ENCODE data around the gene C13orf46. TPM values are rescaled to one million over a fixed set of nuclear protein-coding genes. Genes with fewer than 3 reads are reported as not detected.

The C13orf46 gene
- total RNA-seq, 2 experiments from 2014 or later, result 0.21 TPM; not detected in 1

DNA sequence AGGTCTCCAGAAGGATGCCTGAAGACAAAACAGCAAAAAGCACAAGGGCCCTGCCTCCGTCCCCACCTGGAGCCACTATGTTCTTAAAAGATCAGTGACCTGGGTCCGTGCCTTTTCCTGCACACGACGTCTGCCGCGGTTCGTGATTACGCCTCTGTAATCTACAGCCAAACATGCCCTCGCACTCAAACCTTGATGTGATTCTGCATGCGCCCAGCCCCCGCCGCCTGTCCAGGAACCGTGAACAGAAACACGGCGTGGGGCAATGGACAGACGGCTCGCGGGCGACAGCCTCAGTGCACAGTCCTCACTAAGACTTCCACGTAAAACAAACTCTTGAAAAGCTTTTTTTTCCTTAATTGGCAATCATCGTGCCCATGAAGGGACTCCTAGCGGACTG is 15.5 kb downstream of the C13orf46 start:
- no peaks in the 10 kb centered on the region for H4K20me1 ChIP-seq (ENCODE audit: insufficient read depth, low read length)
- H3K9me3 ChIP-seq (ENCODE audit: low read length), result 0 out of 2 replicates have a peak, but pooled peaks cover 5% of the 10 kb centered on the region
- no peak overlapping the region for H3K27ac ChIP-seq (ENCODE audit: low read depth, low read length, poor library complexity, severe bottlenecking)
- H2AFZ ChIP-seq (ENCODE audit: low read length), result no peak overlapping the region
- H3K79me2 ChIP-seq (ENCODE audit: insufficient read depth, low read depth, low read length), result no peaks in the 10 kb centered on the region
- TF ChIP-seq, protein P1, sequence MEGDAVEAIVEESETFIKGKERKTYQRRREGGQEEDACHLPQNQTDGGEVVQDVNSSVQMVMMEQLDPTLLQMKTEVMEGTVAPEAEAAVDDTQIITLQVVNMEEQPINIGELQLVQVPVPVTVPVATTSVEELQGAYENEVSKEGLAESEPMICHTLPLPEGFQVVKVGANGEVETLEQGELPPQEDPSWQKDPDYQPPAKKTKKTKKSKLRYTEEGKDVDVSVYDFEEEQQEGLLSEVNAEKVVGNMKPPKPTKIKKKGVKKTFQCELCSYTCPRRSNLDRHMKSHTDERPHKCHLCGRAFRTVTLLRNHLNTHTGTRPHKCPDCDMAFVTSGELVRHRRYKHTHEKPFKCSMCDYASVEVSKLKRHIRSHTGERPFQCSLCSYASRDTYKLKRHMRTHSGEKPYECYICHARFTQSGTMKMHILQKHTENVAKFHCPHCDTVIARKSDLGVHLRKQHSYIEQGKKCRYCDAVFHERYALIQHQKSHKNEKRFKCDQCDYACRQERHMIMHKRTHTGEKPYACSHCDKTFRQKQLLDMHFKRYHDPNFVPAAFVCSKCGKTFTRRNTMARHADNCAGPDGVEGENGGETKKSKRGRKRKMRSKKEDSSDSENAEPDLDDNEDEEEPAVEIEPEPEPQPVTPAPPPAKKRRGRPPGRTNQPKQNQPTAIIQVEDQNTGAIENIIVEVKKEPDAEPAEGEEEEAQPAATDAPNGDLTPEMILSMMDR (conservative IDR thresholded peaks at IDR 0.05; ENCODE audit: low read length), result no peak
- TF ChIP-seq EZH2phosphoT487 (IDR thresholded peaks at IDR 0.05; ENCODE audit: borderline replicate concordance, low read depth, low read length), result no peak
- no peaks in the 10 kb centered on the region for H3K36me3 ChIP-seq (ENCODE audit: insufficient read depth, low read length)
- no peak overlapping the region for H3K4me3 ChIP-seq (ENCODE audit: low read depth, low read length, poor library complexity, severe bottlenecking)
- H3K4me1 ChIP-seq (ENCODE audit: insufficient read depth, low read length, poor library complexity, severe bottlenecking), result no peaks in the 10 kb centered on the region
- ChIA-PET CTCF (ENCODE audit: unreplicated experiment) (no interaction called here), POLR2A (no interaction called here)
- DNase-seq (ENCODE audit: low spot score), result no peak
- H3K4me2 ChIP-seq (ENCODE audit: low read length), result no peak overlapping the region
- BruUV-seq (replicated peaks), result no TSS peak
- H3K9me2 ChIP-seq (ENCODE audit: insufficient read depth, low read length), result no peaks in the 10 kb centered on the region
- intact Hi-C loops (cut with micrococcal nuclease; ENCODE audit: unreplicated experiment), result no loop called here

DNA sequence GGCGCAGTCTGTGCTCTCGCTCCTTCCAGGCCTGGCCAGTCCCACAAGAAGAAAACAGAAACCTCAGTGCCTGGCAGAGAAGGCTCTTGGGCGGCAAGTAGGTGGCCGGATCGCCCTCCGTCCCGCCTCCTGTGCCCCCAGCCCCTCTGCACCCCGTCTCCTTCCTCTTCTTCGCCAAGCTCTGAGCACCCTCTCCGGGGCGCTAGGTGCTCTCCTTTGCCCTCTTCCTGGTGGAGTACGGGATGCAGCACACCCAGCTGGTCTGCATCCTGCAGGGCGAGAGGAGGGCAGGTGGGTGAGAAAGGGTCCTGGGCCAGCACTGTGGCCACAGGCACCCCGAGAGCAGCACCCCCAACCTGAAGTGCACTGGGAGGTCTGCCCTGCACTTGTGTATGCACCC is 17.3 kb downstream of the C13orf46 start:
- Histone ChIP-seq H4K20me1 (ENCODE audit: insufficient read depth, low read length) (no peaks in the 10 kb centered on the region), H3K4me1 (ENCODE audit: insufficient read depth, low read length, poor library complexity, severe bottlenecking) (no peaks in the 10 kb centered on the region), H3K4me3 (ENCODE audit: low read depth, low read length, poor library complexity, severe bottlenecking) (no peak overlapping the region), H3K9me2 (ENCODE audit: insufficient read depth, low read length) (no peaks in the 10 kb centered on the region), H3K9me3 (ENCODE audit: low read length) (0 out of 2 replicates have a peak, but pooled peaks cover 5% of the 10 kb centered on the region), H3K27ac (ENCODE audit: low read depth, low read length, poor library complexity, severe bottlenecking) (no peak overlapping the region), H2AFZ (ENCODE audit: low read length) (no peak overlapping the region), H3K79me2 (ENCODE audit: insufficient read depth, low read depth, low read length) (no peaks in the 10 kb centered on the region), H3K4me2 (ENCODE audit: low read length) (no peak overlapping the region), H3K36me3 (ENCODE audit: insufficient read depth, low read length) (no peaks in the 10 kb centered on the region)
- DNase-seq (ENCODE audit: low spot score), result no peak
- TF ChIP-seq EZH2phosphoT487 (IDR thresholded peaks at IDR 0.05; ENCODE audit: borderline replicate concordance, low read depth, low read length), result no peak
- TF ChIP-seq, protein P1 (conservative IDR thresholded peaks at IDR 0.05; ENCODE audit: low read length), result no peak
- CTCF ChIA-PET (ENCODE audit: unreplicated experiment), result no interaction called here
- POLR2A ChIA-PET, result no interaction called here
- intact Hi-C loops (cut with micrococcal nuclease; ENCODE audit: unreplicated experiment), result no loop called here
- no TSS peak for BruUV-seq (replicated peaks)

DNA sequence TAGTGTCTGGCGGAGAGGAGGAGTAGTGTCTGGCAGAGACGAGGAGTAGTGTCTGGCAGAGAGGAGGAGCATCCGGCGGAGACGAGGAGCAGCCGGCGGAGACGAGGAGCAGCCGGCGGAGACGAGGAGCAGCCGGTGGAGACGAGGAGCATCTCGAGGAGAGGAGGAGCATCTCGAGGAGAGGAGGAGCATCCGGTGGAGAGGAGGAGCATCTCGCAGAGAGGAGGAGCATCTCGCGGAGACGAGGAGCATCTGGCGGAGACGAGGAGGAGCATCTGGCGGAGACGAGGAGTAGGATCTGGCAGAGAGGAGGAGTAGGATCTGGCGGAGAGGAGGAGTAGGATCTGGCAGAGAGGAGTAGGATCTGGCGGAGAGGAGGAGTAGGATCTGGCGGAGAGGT is 18.2 kb downstream of the C13orf46 start:
- Histone ChIP-seq H3K27ac (ENCODE audit: low read depth, low read length, poor library complexity, severe bottlenecking) (no peak overlapping the region), H2AFZ (ENCODE audit: low read length) (no peak overlapping the region), H3K4me1 (ENCODE audit: insufficient read depth, low read length, poor library complexity, severe bottlenecking) (no peaks in the 10 kb centered on the region), H3K79me2 (ENCODE audit: insufficient read depth, low read depth, low read length) (no peaks in the 10 kb centered on the region), H3K9me3 (ENCODE audit: low read length) (0 out of 2 replicates have a peak, but pooled peaks cover 5% of the 10 kb centered on the region), H3K9me2 (ENCODE audit: insufficient read depth, low read length) (no peaks in the 10 kb centered on the region), H4K20me1 (ENCODE audit: insufficient read depth, low read length) (no peaks in the 10 kb centered on the region), H3K36me3 (ENCODE audit: insufficient read depth, low read length) (no peaks in the 10 kb centered on the region), H3K4me3 (ENCODE audit: low read depth, low read length, poor library complexity, severe bottlenecking) (no peak overlapping the region), H3K4me2 (ENCODE audit: low read length) (no peak overlapping the region)
- intact Hi-C loops (cut with micrococcal nuclease; ENCODE audit: unreplicated experiment), result no loop called here
- ChIA-PET POLR2A (no interaction called here), CTCF (ENCODE audit: unreplicated experiment) (no interaction called here)
- no peak for DNase-seq (ENCODE audit: low spot score)
- BruUV-seq (replicated peaks), result no TSS peak
- TF ChIP-seq, protein P1 (conservative IDR thresholded peaks at IDR 0.05; ENCODE audit: low read length), result no peak
- no peak for TF ChIP-seq EZH2phosphoT487 (IDR thresholded peaks at IDR 0.05; ENCODE audit: borderline replicate concordance, low read depth, low read length)

Measured in OCI-LY7 (cell line).